Activated CD8-positive, alpha-beta memory T cell treated with anti-CD3 and anti-CD28 coated beads, Interleukin-2, amount 10 ng/mL, durations not matched to agents 7 days and 5 days (primary cell): ENCODE data around the gene PGP. TPM values are rescaled to one million over a fixed set of nuclear protein-coding genes. Genes with fewer than 3 reads are reported as not detected.
"Not testable (repeated sequence)": the region's sequence is repeated elsewhere in the genome, so short reads cannot be mapped to it uniquely, and the experiment has no call there.

Experiments
- ATAC-seq: fragments of 150-1000 bp; cut with Tn5 transposase; one replicate; pipeline ENCODE4 v1.10.0; 2021; ENCODE audit warnings: moderate library complexity
- CTCF ChIA-PET: fragments of 350-600 bp; sonication (Branson Sonifier 250); formaldehyde crosslinking; loops from one replicate; lab custom pipeline; 2021; ENCODE audit warnings: antibody characterized with exemption; lab: Charles Lee
- DNase-seq: peaks from one replicate; pipeline ENCODE4 v3.0.0-alpha.2; 2020
- H3K27ac Mint-ChIP-seq: one replicate; pipeline ENCODE4 v1.8.0; 2021; ENCODE audit warnings: mild to moderate bottlenecking, mixed read lengths
- H3K27me3 Mint-ChIP-seq: one replicate; pipeline ENCODE4 v1.8.0; 2021; ENCODE audit warnings: mixed read lengths
- H3K36me3 Mint-ChIP-seq: one replicate; pipeline ENCODE4 v1.8.0; 2021; ENCODE audit warnings: mild to moderate bottlenecking, mixed read lengths
- H3K4me1 Mint-ChIP-seq: one replicate; pipeline ENCODE4 v1.8.0; 2021; ENCODE audit warnings: mixed read lengths
- H3K4me3 Mint-ChIP-seq: one replicate; pipeline ENCODE4 v1.8.0; 2021; ENCODE audit warnings: mild to moderate bottlenecking, moderate library complexity, mixed read lengths
- H3K9me3 Mint-ChIP-seq: one replicate; pipeline ENCODE4 v1.8.0; 2022; ENCODE audit warnings: low read depth, mixed read lengths
- total RNA-seq, 2 experiments: library from RNA; stranded (reverse); gene quantifications; one replicate each; pipeline ENCODE4 v1.2.3, GENCODE V29; 2021

Gene PGP
- total RNA-seq, 2 experiments from 2014 or later = 29.8 to 34.8 TPM

GRCh38 chr16:2244926-2245795 lies 30.5 kb upstream of the PGP start:
- no peak for ATAC-seq
- H3K4me3 Mint-ChIP-seq = no peak overlapping the region
- H3K4me1 Mint-ChIP-seq = peaks cover 2% of the 10 kb centered on the region
- CTCF ChIA-PET = no interaction called here
- H3K27me3 Mint-ChIP-seq = no peaks in the 10 kb centered on the region
- H3K36me3 Mint-ChIP-seq = peaks cover 7% of the 10 kb centered on the region
- H3K27ac Mint-ChIP-seq = no peak overlapping the region
- no peak for DNase-seq
- no peaks in the 10 kb centered on the region for H3K9me3 Mint-ChIP-seq

- Mint-ChIP-seq H3K9me3 (no peaks in the 10 kb centered on the region), H3K27me3 (no peaks in the 10 kb centered on the region), H3K27ac (no peak overlapping the region), H3K4me3 (no peak overlapping the region), H3K4me1 (no peaks in the 10 kb centered on the region), H3K36me3 (peaks cover 5% of the 10 kb centered on the region)
- CTCF ChIA-PET = no interaction called here
- DNase-seq = no peak
- no peak for ATAC-seq
Observed at GRCh38 chr16:2244301-2244700, 29.7 kb upstream of the PGP start.

- no peak for ATAC-seq
- Mint-ChIP-seq H3K36me3 (peaks cover 5% of the 10 kb centered on the region), H3K27me3 (no peaks in the 10 kb centered on the region), H3K9me3 (no peaks in the 10 kb centered on the region), H3K4me3 (no peak overlapping the region), H3K27ac (no peak overlapping the region), H3K4me1 (no peaks in the 10 kb centered on the region)
- no peak for DNase-seq
- CTCF ChIA-PET = no interaction called here
Observed at GRCh38 chr16:2243781-2244180, 29.1 kb upstream of the PGP start.

- Mint-ChIP-seq H3K36me3 (peaks cover 5% of the 10 kb centered on the region), H3K27ac (no peak overlapping the region), H3K9me3 (no peaks in the 10 kb centered on the region), H3K4me3 (no peak overlapping the region), H3K4me1 (no peaks in the 10 kb centered on the region), H3K27me3 (no peaks in the 10 kb centered on the region)
- CTCF ChIA-PET = no interaction called here
- ATAC-seq (no peak), DNase-seq (no peak)
Observed at GRCh38 chr16:2243031-2243528, 28.4 kb upstream of the PGP start.

- Mint-ChIP-seq H3K27me3 (no peaks in the 10 kb centered on the region), H3K9me3 (no peaks in the 10 kb centered on the region), H3K4me1 (no peaks in the 10 kb centered on the region), H3K4me3 (no peak overlapping the region), H3K27ac (no peak overlapping the region), H3K36me3 (peaks cover 5% of the 10 kb centered on the region)
- CTCF ChIA-PET = no interaction called here
- DNase-seq = no peak
- ATAC-seq = no peak
Observed at GRCh38 chr16:2242598-2242997, 28.0 kb upstream of the PGP start.

GRCh38 chr16:2240331-2240730 lies 25.7 kb upstream of the PGP start:
- H3K9me3 Mint-ChIP-seq, CTCF ChIA-PET: not testable (repeated sequence)

DNA sequence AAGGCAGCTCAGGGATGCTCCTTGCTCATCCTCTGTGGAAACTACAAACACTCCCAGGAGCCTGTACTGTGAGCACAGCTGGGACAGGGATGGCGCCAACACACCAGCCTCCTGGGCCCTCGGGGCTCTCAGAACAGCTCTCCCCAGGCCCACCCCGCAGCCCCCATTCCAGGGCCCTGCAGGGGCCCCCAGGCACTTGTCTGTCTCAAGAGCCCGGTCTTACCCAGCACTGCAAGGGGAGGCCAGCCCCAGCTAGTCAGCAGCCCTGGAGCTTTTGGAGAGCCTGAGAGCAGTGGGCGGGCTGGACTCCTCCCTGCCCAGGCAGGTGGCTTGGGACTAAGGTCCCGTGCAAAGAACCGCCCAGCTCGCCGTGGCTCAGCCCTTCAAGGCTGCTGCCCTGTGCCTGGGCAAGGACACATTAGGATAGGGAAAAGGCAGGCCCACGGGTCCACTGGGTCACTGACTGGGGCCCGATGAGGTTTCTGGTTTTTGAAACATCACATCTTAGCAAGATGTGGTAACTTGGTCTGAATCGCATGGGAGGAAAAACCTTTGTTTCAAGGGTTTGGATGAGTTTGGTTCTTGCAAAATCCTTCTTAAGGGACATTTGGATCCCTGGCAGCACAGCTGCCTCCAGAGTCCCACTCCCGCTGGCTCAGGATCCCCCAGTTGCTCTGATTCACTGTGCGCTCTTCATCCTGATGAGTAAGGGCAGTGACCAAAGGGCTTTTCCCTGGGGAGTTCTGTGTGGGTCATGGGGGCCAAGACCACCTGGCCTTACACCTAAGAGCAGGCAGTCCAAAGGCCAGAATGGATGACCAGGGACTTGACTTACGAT lies 24.4 kb upstream of the PGP start:
- DNase-seq (no peak), ATAC-seq (no peak)
- CTCF ChIA-PET = interaction anchor here (1.0 kb wide), 1 partner anchor 13 kb away, joined by 8 read pairs; the partner anchor contains the start of gene ECI1
- H3K27ac Mint-ChIP-seq = no peak overlapping the region
- no peaks in the 10 kb centered on the region for H3K27me3 Mint-ChIP-seq
- no peak overlapping the region for H3K4me3 Mint-ChIP-seq
- H3K9me3 Mint-ChIP-seq = no peaks in the 10 kb centered on the region
- H3K36me3 Mint-ChIP-seq = peaks cover 6% of the 10 kb centered on the region
- H3K4me1 Mint-ChIP-seq = no peaks in the 10 kb centered on the region

More at GRCh38 chr16:2240331-2240730, 25.7 kb upstream of the PGP start:
- DNase-seq, H3K27ac Mint-ChIP-seq, H3K36me3 Mint-ChIP-seq, H3K4me1 Mint-ChIP-seq, H3K27me3 Mint-ChIP-seq, H3K4me3 Mint-ChIP-seq, ATAC-seq: not testable (repeated sequence)

- no peaks in the 10 kb centered on the region for H3K9me3 Mint-ChIP-seq
- H3K36me3 Mint-ChIP-seq = peaks cover 6% of the 10 kb centered on the region
- ATAC-seq (no peak), DNase-seq (no peak)
- H3K27me3 Mint-ChIP-seq = no peaks in the 10 kb centered on the region
- CTCF ChIA-PET = interaction anchor here (1.0 kb wide), 1 partner anchor 13 kb away, joined by 8 read pairs; the partner anchor contains the start of gene ECI1
- H3K4me3 Mint-ChIP-seq = no peak overlapping the region
- H3K4me1 Mint-ChIP-seq = no peaks in the 10 kb centered on the region
- H3K27ac Mint-ChIP-seq = no peak overlapping the region
Observed at GRCh38 chr16:2238150-2238837, 23.7 kb upstream of the PGP start.

DNA sequence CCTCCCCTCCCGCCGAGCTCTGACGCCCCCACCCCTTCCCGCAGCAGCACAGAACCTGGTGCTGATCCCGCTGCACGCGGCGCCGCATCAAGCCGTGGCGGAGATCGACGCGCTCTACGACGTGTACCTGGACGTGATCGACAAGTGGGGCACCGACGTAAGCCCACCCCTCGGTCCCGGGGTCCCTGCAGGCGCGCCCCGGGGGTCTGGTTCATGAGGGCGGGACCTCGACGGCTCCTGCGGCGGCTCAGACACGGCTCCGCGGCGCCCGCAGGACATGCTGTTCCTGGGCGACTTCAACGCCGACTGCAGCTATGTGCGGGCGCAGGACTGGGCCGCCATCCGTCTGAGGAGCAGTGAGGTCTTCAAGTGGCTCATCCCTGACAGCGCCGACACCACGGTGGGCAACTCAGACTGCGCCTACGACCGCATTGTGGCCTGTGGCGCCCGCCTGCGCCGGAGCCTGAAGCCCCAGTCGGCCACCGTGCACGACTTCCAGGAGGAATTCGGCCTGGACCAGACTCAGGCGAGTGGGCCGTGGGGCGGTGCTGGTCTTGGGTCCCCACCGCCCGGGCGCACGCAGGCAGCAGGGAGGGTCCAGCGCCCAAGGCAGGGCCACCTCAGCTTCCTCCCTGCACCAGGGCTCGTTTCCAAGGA lies 23.0 kb upstream of the PGP start:
- Mint-ChIP-seq H3K4me3 (no peak overlapping the region), H3K27ac (no peak overlapping the region), H3K4me1 (no peaks in the 10 kb centered on the region), H3K36me3 (peaks cover 6% of the 10 kb centered on the region), H3K9me3 (no peaks in the 10 kb centered on the region), H3K27me3 (no peaks in the 10 kb centered on the region)
- CTCF ChIA-PET = no interaction called here
- DNase-seq (no peak), ATAC-seq (no peak)

DNA sequence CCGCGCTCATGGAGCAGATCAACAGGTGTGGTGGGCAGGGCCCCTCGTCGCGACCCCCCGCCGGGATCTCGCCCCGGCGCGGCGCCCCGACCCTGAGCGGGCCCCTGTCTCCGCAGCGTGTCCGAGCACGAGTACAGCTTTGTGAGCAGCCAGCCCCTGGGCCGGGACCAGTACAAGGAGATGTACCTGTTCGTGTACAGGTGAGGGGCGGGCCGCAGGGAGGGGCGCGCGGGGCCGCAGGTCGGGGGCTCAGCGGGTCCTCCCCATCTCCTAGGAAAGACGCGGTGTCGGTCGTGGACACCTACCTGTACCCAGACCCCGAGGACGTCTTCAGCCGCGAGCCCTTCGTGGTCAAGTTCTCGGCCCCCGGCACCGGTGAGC lies 22.5 kb upstream of the PGP start:
- CTCF ChIA-PET = no interaction called here
- H3K36me3 Mint-ChIP-seq = peaks cover 3% of the 10 kb centered on the region
- no peaks in the 10 kb centered on the region for H3K4me1 Mint-ChIP-seq
- H3K27me3 Mint-ChIP-seq = no peaks in the 10 kb centered on the region
- ATAC-seq (no peak), DNase-seq (no peak)
- no peak overlapping the region for H3K27ac Mint-ChIP-seq
- no peak overlapping the region for H3K4me3 Mint-ChIP-seq
- H3K9me3 Mint-ChIP-seq = no peaks in the 10 kb centered on the region

GRCh38 chr16:2236337-2237101 lies 21.9 kb upstream of the PGP start, which contains the start of gene DNASE1L2:
Gene DNASE1L2, plus strand, starts transcription at chr16:2236444. Its CDS starts 373 bp downstream, at chr16:2236817.
- H3K27ac Mint-ChIP-seq = no peak within 1 kb of the TSS
- CTCF ChIA-PET = no interaction called here
- DNase-seq (no peak), ATAC-seq (no peak)
- no peaks in the 10 kb centered on the region for H3K4me1 Mint-ChIP-seq
- no peaks in the 10 kb centered on the region for H3K27me3 Mint-ChIP-seq
- no peak within 1 kb of the TSS for H3K4me3 Mint-ChIP-seq
- H3K36me3 Mint-ChIP-seq = peaks cover 3% of the 10 kb centered on the region
- no peaks in the 10 kb centered on the region for H3K9me3 Mint-ChIP-seq

DNA sequence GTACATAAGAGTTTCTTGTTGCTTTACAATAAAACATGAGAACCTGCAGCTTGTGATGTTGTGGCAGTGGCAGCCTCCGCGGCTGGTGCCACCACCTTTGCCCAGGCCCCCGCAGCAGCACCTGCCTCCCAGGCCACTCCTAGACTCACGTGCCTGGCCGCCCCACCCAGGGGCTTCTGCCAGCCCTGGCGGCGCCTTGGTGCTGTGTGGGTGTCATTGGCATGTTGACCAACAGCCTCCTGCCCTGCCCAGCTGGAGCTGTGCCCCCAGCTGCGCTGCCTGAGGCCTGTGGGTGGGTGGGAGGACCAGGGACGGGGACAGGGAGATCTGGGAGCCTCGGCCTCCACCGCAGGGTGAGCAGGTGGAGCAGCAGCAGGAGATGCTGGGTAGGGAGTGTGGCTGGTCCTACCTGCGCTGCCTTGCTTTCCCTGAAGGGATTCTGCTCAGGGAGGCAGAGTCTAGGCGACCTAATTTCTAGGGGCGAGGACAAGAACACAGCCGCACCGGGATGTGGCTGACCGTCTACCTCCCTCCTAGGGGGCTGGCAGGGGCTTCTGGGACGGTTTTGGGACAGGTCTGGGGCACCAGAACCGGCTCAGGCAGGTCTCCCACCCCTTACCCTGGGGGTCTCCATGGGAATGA lies 21.2 kb upstream of the PGP start:
- no peak overlapping the region for H3K27ac Mint-ChIP-seq
- CTCF ChIA-PET = no interaction called here
- H3K9me3 Mint-ChIP-seq = no peaks in the 10 kb centered on the region
- H3K4me3 Mint-ChIP-seq = no peak overlapping the region
- DNase-seq (no peak), ATAC-seq (no peak)
- H3K27me3 Mint-ChIP-seq = no peaks in the 10 kb centered on the region
- no peaks in the 10 kb centered on the region for H3K4me1 Mint-ChIP-seq
- H3K36me3 Mint-ChIP-seq = peaks cover 3% of the 10 kb centered on the region
